ENCODE results near the gene HCRTR2.

- TF ChIP-seq POLR2AphosphoS5 (IDR thresholded peaks at IDR 0.05; ENCODE audit: borderline replicate concordance, low read depth, low read length) (no peak), EZH2 (IDR thresholded peaks at IDR 0.05) (no peak), FOXP2 (optimal IDR thresholded peaks at IDR 0.05; ENCODE audit: control extremely low read depth, extremely low read length, insufficient read depth) (no peak)
These were observed 43.5 kb upstream of the HCRTR2 start for GRCh38 chr6:55130806-55131324.
